GM18867 (cell line): ENCODE results near the gene METAP1D.
"Not testable (repeated sequence)": the region's sequence is repeated elsewhere in the genome, so short reads cannot be mapped to it uniquely, and the experiment has no call there.

ENCODE experiments used
- ATAC-seq: cut with Tn5 transposase; IDR thresholded peaks from one replicate; pipeline ENCODE4 v1.9.1; 2021; ENCODE audit warnings: mild to moderate bottlenecking, moderate library complexity; ENCODE audit not compliant: unreplicated experiment

The METAP1D gene

DNA sequence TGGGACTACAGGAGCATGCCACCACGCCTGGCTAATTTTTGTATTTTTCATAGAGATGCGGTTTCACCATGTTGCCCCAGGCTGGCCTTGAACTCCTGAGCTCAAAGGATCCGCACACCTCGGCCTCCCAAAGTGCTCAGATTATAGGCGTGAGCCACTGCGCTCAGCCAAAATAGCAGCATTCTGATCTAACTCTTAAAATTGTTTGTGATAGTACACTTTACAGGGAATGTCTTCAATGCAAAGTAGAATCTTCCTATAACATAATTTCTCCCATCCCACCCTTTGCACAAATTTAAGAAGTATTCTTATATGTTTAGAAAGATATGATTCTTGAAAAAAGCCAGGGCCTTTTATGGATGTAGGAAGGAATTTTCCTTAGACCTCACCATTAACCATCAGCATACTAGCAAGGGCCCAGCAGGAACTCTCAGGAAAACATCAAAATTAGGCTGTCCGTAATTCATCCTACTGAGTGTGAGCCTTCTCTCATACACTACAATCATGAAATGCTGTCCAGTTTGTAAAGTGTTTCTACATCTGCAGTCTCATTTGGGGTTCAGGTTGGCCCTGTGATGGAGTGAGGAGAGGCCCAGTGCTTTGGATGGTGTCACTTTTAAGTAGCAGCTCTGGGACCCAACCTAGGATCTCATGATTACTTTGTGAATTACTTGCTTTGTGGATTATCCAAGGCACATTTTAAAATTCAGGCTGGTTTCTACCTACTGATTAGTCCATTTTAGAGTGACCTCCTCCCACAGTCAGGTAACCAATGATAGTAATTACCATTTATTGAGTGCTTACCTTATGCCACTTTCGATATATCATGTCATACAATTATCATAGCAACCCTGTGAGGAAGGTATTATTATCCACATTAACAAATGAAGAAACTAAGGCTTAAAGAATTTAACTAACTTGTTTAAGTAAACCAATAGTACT, 48.1 kb downstream of the METAP1D start:
- no peak for ATAC-seq

DNA sequence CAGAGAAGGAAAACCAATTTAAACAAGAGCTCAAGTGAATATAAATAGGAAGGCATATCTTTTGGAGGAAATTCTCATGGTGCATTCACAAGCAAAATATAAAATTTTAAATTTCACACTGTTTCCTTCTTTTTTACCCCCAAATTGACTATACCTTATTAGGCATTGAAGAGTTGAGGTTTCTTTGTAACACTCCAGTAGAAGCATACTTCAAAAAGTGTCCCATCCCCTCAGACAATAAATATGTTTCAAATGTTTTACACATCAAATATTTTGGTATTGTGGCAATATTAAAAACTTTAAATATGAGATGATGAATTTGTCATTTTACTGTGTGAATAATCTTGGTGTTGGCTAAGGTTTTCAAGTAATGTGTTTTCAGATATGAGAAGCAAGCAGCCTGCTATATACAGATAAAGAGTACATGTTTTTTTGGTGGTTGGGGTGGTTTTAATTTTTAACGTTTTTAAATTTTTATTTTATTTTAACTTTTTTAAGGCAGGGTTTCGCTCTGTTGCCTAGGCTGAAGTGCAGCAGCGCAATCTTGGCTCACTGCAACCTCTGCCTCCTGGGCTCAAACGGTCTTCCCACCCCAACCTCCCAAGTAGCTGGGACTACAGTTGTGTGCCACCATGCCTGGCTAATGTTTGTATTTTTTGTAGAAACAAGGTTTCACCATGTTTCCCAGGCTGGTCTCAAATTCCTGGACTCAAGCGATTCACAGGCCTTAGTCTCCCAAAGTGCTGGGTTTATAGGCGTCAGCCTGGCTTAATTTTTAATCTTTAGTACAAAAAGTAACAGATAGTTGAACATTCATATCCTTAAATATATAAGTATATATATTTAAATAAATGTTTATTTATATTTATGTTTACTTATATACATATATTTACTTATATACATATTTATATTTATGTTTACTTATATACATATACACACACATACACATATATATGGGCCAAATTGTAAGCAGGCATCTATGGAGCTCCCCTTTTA, 49.1 kb downstream of the METAP1D start:
- no peak for ATAC-seq

- no peak for ATAC-seq
These were observed 49.9 kb downstream of the METAP1D start for GRCh38 chr2:172049567-172050120.

DNA sequence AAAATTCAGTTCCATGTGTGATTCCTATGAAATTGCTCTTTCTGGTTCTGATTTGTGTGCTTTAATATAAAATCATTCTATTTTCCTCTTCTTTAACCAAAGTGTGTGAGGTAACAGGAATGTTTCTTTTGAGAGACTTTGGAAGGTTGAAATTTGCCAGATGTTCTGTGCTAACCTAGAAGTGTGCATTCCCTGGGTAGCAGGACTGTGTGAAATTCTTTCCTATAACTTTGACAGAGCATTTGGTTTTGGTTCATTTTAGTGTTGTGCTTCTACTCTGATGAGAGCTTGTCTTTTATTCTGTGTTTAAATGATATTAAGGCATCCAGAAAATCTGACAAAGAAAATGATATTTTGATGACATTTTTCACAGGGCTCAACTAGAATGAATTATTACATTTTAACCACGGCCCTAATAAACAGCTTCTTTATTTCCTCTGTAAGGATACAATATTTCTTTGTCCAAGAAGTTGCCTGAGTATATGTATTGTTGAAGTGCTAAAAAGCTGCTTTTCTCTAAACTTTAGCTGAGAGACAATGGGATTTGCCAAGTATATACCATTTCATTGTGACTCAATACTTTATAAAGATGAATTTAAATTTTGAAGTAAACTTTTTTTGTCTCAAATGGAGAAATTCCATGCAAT, 50.8 kb downstream of the METAP1D start:
- ATAC-seq = no peak

- no peak for ATAC-seq
These were observed 52.5 kb downstream of the METAP1D start for GRCh38 chr2:172052000-172052983.

DNA sequence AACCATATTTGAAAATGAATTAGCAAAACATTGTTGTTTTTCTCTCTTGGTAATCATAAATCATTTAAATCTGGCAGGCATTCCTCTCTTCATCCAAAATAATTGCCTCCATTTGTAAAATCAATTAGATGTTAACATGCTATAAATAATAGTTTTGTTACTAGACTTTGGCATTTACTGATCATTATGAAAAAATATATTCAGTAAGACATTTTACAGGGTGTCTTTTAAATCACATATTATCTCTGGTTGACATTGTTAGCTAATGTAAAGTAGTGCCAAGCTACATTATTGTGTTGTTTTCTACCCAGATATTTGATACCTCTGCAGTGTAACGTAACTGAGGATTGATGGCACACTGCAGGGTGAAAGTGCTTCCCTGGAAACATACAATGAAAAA, 53.7 kb downstream of the METAP1D start:
- no peak for ATAC-seq

DNA sequence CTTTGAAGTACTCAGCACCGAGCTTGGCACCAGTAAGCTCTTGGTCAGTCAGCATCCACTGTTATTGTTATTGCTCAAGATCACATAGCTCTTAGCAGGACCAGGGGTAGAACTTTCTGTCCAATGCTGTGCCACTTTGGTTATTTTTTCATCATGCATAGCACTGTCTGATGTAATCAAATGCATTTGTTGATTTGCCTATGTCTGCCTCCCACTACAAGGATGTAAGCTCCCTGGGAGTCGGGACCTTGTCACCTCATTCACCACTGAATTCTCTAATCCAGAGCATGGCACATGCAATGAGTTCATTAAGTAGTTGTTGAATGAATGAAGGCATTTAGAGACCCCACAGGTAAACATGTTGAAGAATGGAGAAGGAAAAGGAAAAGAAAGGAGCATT, 56.5 kb downstream of the METAP1D start:
- no peak for ATAC-seq

DNA sequence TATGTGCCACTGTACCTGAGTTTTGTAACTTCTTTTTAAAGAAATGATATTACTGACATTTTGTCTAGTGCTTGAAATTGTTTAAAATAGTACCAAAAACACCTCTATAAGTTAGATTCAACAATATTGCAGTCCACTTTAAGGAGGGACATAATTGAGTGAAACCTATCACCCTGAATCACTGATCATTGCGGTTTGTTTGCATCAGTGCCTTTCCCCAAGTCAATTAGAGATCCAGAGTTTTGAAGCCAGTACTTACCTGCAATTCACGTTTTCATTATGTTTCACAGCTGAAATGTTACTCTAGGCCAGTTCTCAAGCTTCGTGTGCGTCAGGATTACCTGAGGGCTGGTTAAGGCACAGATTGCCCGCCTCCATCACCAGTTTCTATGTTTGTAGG, 58.9 kb downstream of the METAP1D start:
- no peak for ATAC-seq

GRCh38 chr2:172060118-172060517, 60.4 kb downstream of the METAP1D start:
- ATAC-seq = not testable (repeated sequence)

- ATAC-seq = no peak
These were observed 62.8 kb downstream of the METAP1D start for GRCh38 chr2:172062402-172063004.

- no peak for ATAC-seq
These were observed 63.7 kb downstream of the METAP1D start for GRCh38 chr2:172063446-172063845.

- no peak for ATAC-seq
These were observed 65.4 kb downstream of the METAP1D start for GRCh38 chr2:172065111-172065510.

GRCh38 chr2:172066394-172066886, 66.7 kb downstream of the METAP1D start:
- ATAC-seq = no peak

DNA sequence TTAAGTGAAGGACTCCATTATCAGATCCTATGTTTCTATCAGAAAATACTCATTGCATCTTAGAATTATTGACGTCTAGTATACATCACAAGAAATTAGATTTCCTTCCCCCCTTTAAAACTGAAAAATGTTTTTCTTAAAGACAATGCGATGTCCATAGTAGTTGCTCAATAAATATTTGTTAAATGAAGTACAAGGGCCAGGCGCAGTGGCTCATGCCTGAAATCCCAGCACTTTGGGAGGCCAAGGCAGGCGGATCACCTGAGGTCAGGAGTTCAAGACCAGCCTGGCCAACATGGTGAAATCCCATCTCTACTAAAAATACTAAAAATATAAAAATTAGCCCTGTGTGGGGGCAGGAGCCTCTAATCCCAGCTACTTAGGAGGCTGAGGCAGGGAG, 68.2 kb downstream of the METAP1D start:
- not testable (repeated sequence) for ATAC-seq

- no peak for ATAC-seq
These were observed 71.2 kb downstream of the METAP1D start for GRCh38 chr2:172070936-172071335.

DNA sequence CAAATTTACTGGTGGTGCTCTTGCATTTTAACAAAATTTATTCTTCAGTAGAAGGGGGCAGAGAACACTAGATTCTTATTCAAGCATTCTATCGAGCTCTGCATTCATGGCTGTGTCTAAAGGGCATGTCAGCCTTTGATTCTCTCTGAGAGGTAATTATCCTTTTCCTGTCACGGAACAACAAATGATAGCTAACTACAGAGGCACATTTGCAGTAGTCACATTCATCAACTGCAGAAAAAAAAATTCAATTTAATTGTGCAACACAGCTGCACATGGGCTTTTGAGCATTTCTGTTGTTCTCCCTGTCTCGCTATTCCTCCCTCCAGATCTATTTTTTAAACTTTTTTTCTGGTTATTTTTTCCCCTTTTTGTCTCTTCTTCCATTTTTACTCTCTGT, 72.5 kb downstream of the METAP1D start:
- no peak for ATAC-seq

DNA sequence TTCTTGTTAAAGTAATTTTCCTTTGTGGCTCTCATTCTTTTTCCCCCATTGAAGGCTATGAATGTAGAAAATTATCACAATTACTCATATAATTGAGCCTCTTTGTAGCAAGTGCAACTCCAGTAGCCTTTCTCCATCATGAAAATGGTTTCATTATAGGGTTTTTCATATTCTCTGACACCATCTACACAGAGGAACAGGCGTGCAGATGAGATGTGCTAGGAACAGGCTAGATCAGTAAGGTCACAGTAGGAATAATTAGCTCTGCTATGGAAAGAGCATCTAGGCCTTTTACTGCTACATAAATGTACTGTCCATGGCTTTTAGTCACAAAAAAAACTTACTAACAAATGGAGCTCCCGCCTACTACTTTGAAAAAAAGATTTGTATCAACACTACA, 73.0 kb downstream of the METAP1D start:
- no peak for ATAC-seq

DNA sequence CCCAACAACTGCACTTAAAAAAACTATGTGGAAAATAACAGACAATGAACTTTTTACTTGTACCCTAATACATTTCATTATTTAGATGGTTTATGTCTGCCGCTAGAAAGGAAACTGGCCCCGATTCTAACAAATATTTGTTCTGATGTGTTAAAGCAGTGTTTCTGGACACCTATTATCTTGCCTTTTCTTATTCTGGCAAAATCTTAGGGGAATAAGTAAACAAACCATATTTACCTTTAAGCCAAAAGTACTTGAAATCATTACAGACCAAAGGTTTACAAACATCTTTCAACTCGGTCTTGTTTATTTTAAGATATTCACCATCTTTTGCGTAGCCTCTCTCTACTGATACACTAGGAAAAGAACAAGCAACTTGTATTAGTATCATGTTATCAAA, 73.8 kb downstream of the METAP1D start:
- no peak for ATAC-seq

DNA sequence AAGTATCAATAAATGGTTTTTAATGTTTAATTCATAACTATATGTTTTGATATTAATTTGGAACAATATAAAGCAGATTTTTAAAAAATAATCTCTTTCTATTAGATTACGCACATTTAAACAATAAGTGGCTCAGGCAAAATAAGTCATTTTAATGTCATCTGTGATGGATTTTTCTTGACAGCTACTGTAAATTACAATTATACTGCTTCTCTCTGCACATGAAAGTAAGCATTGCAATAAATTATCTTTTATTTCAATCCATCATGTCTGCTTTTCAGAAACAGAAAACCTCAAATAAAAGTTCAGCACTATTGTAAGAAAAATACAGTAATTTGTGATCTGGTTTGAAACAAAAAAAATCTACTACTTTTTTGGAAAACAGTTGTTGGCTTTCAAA, 74.5 kb downstream of the METAP1D start:
- ATAC-seq = no peak
